ENCODE measurements around the gene ENPP3. TPM values are rescaled to one million over a fixed set of nuclear protein-coding genes. Genes with fewer than 3 reads are reported as not detected.

Gene ENPP3
- total and polyA plus RNA-seq, 9 of the 15 experiments (the other 6 are each of a cell fraction or from before 2014, with no cell fraction given) = 14.0 to 32.8 (median 21.6) TPM

DNA sequence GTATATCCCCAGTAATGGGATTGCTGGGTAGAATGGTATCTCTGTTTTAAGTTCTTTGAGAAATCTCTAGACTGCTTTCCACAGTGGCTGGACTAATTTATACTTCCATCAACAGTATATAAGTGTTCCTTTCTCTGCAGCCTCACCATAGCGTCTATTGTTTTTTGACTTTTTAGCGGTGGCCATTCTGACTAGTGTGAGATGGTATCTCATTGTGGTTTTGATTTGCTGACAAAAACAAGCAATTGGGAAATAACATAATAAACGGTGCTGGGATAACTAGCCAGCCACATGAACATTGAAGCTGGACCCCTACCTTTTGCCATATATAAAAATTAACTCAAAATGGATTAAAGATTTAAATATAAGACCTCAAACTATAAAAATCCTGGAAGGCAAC, 49.9 kb downstream of the ENPP3 start:
- no peak overlapping the region for H3K4me3 ChIP-seq
- in situ Hi-C loops (cut with MboI) = no loop called here
- no peak for DNase-seq (ENCODE audit: extremely low read depth in 1 of 4, low spot score in 3 of 4)
- H3K4me1 ChIP-seq (replicated peaks in 1 of 2; ENCODE audit: control insufficient read depth in 2 of 2, insufficient read depth in 2 of 2, low read length in 2 of 2) = no peaks in the 10 kb centered on the region
- H3K4me2 ChIP-seq (ENCODE audit: insufficient read depth, low read length) = no peak overlapping the region
- WGBS (ENCODE audit: insufficient coverage, low coverage, missing lambda C conversion rate) = 71% methylated on average over 3 of the region's 3 CpGs
- peaks cover 22% of the 10 kb centered on the region; the same call in 1 of the 3 replicates for H3K36me3 ChIP-seq (ENCODE audit: control insufficient read depth, insufficient read depth, low read length)
- intact Hi-C loops (cut with micrococcal nuclease) = no loop called here
- no peak for ATAC-seq
- POLR2A ChIA-PET = no interaction called here
- BruUV-seq (replicated peaks) = no TSS peak
- H3K27ac ChIP-seq (ENCODE audit: extremely low read depth, low read depth, low read length) = no peak overlapping the region
- no peak overlapping the region for H2AFZ ChIP-seq (ENCODE audit: low read depth, low read length)
- CTCF ChIA-PET (ENCODE audit: low intra/inter-chr PET ratio) = no interaction called here
- H3K9me3 ChIP-seq (replicated peaks; ENCODE audit: control insufficient read depth, insufficient read depth, low read depth, low read length) = no peaks in the 10 kb centered on the region
- H3K27me3 ChIP-seq (ENCODE audit: control insufficient read depth in 2 of 2, insufficient read depth in 2 of 2, low read length in 2 of 2) = no peaks in the 10 kb centered on the region
- FAIRE-seq = no peak
- no peak for TF ChIP-seq ADNP (tag; IDR thresholded peaks at IDR 0.05)
- no peak for TF ChIP-seq NUFIP1 (IDR thresholded peaks at IDR 0.05; ENCODE audit: partially characterized antibody)
- TF ChIP-seq RFX7 (CRISPR knock-in tag; IDR thresholded peaks at IDR 0.05) = no peak
- TF ChIP-seq, protein P1, sequence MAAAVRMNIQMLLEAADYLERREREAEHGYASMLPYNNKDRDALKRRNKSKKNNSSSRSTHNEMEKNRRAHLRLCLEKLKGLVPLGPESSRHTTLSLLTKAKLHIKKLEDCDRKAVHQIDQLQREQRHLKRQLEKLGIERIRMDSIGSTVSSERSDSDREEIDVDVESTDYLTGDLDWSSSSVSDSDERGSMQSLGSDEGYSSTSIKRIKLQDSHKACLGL (CRISPR knock-in tag; IDR thresholded peaks at IDR 0.05; ENCODE audit: borderline replicate concordance, poor library complexity, severe bottlenecking) = no peak
- no peaks in the 10 kb centered on the region for H3K79me2 ChIP-seq (ENCODE audit: control insufficient read depth, insufficient read depth, low read length)
- no peak overlapping the region for H3K9ac ChIP-seq (ENCODE audit: insufficient read depth in 1 of 2, low read depth in 2 of 2, low read length in 2 of 2)
- H3K9me1 ChIP-seq (ENCODE audit: control insufficient read depth, insufficient read depth, low read length) = no peaks in the 10 kb centered on the region
- H4K20me1 ChIP-seq (replicated peaks; ENCODE audit: control insufficient read depth, insufficient read depth, low read length) = no peaks in the 10 kb centered on the region

DNA sequence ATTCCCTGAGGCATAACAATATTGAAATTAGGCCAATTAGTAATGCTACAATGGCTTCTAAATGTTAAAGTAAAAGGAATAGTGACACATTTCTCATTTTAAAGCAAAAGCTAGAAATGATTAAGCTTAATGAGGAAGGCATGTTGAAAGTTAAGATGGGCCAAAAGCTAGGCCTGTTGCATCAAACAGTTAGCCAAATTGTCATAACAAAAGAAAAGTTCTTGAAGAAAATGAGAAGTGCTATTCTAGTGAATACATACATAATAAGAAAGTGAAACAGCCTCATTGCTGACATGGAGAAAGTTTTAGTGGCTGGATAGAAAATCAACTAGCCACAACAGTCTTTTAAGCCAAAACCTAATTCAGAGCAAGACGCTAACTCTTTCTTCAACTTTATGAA, 51.2 kb downstream of the ENPP3 start:
- whole genome bisulfite sequencing (ENCODE audit: insufficient coverage, low coverage, missing lambda C conversion rate) = 93% methylated on average over 1 of the region's 1 CpG
- intact Hi-C loops (cut with micrococcal nuclease) = no loop called here
- H3K4me2 ChIP-seq (ENCODE audit: insufficient read depth, low read length) = no peak overlapping the region
- ATAC-seq (no peak), FAIRE-seq (no peak), DNase-seq (ENCODE audit: extremely low read depth in 1 of 4, low spot score in 3 of 4) (no peak)
- no TSS peak for BruUV-seq (replicated peaks)
- H3K9ac ChIP-seq (ENCODE audit: insufficient read depth in 1 of 2, low read depth in 2 of 2, low read length in 2 of 2) = no peak overlapping the region
- TF ChIP-seq CREB1 (IDR thresholded peaks at IDR 0.05) = no peak
- TF ChIP-seq CREB1 (CRISPR knock-in tag; IDR thresholded peaks at IDR 0.05) = no peak
- no peak for TF ChIP-seq ZNF232 (CRISPR knock-in tag; IDR thresholded peaks at IDR 0.05)
- no peak for TF ChIP-seq PRPF4 (IDR thresholded peaks at IDR 0.05; ENCODE audit: insufficient read depth, low read depth, low read length, poor library complexity, severe bottlenecking)
- no peak for TF ChIP-seq CEBPZ (IDR thresholded peaks at IDR 0.05; ENCODE audit: borderline replicate concordance, low read depth, low read length)
- TF ChIP-seq ZBTB1 (CRISPR knock-in tag; IDR thresholded peaks at IDR 0.05; ENCODE audit: borderline replicate concordance, low read depth) = no peak
- TF ChIP-seq BRCA1 (IDR thresholded peaks at IDR 0.05) = no peak
- TF ChIP-seq BRCA1 (CRISPR knock-in tag; IDR thresholded peaks at IDR 0.05) = no peak
- no peak for TF ChIP-seq POLR3G (IDR thresholded peaks at IDR 0.05; ENCODE audit: extremely low read depth, insufficient read length, insufficient replicate concordance)
- TF ChIP-seq SMARCA5 (IDR thresholded peaks at IDR 0.05) = no peak
- no peaks in the 10 kb centered on the region for H3K4me1 ChIP-seq (replicated peaks in 1 of 2; ENCODE audit: control insufficient read depth in 2 of 2, insufficient read depth in 2 of 2, low read length in 2 of 2)
- ChIA-PET POLR2A (no interaction called here), CTCF (ENCODE audit: low intra/inter-chr PET ratio) (no interaction called here)
- peaks cover 22% of the 10 kb centered on the region; the same call in 1 of the 3 replicates for H3K36me3 ChIP-seq (ENCODE audit: control insufficient read depth, insufficient read depth, low read length)
- H3K9me3 ChIP-seq (replicated peaks; ENCODE audit: control insufficient read depth, insufficient read depth, low read depth, low read length) = no peaks in the 10 kb centered on the region
- in situ Hi-C loops (cut with MboI) = no loop called here
- no peaks in the 10 kb centered on the region for H3K79me2 ChIP-seq (ENCODE audit: control insufficient read depth, insufficient read depth, low read length)
- H3K4me3 ChIP-seq = no peak overlapping the region
- no peaks in the 10 kb centered on the region for H3K9me1 ChIP-seq (ENCODE audit: control insufficient read depth, insufficient read depth, low read length)
- no peak overlapping the region for H2AFZ ChIP-seq (ENCODE audit: low read depth, low read length)
- no peak overlapping the region for H3K27ac ChIP-seq (ENCODE audit: extremely low read depth, low read depth, low read length)
- no peaks in the 10 kb centered on the region for H3K27me3 ChIP-seq (ENCODE audit: control insufficient read depth in 2 of 2, insufficient read depth in 2 of 2, low read length in 2 of 2)
- no peaks in the 10 kb centered on the region for H4K20me1 ChIP-seq (replicated peaks; ENCODE audit: control insufficient read depth, insufficient read depth, low read length)
